ENCODE measurements around the gene ZNF346.

The ZNF346 gene

GRCh38 chr5:177093803-177094202, 71.3 kb downstream of the ZNF346 start:
- DNase-seq (ENCODE audit: low read depth in 3 of 3, low spot score in 1 of 3): no peak

GRCh38 chr5:177094224-177095087, 72.0 kb downstream of the ZNF346 start:
- DNase-seq (ENCODE audit: low read depth in 3 of 3, low spot score in 1 of 3): no peak

- no peak for DNase-seq (ENCODE audit: low read depth in 3 of 3, low spot score in 1 of 3)
These were observed 72.7 kb downstream of the ZNF346 start for GRCh38 chr5:177095088-177095669.

GRCh38 chr5:177096162-177097015, 73.9 kb downstream of the ZNF346 start:
- no peak for DNase-seq (ENCODE audit: low read depth in 3 of 3, low spot score in 1 of 3)

GRCh38 chr5:177097016-177097985, 74.8 kb downstream of the ZNF346 start:
- DNase-seq (ENCODE audit: low read depth in 3 of 3, low spot score in 1 of 3): no peak

GRCh38 chr5:177098120-177098469, 75.6 kb downstream of the ZNF346 start:
- DNase-seq (ENCODE audit: low read depth in 3 of 3, low spot score in 1 of 3): no peak

GRCh38 chr5:177098470-177099141, 76.1 kb downstream of the ZNF346 start:
- no peak for DNase-seq (ENCODE audit: low read depth in 3 of 3, low spot score in 1 of 3)

- no peak for DNase-seq (ENCODE audit: low read depth in 3 of 3, low spot score in 1 of 3)
These were observed 77.1 kb downstream of the ZNF346 start for GRCh38 chr5:177099422-177100093.

GRCh38 chr5:177100714-177101121, 78.2 kb downstream of the ZNF346 start:
- DNase-seq (ENCODE audit: low read depth in 3 of 3, low spot score in 1 of 3): no peak

GRCh38 chr5:177103523-177104253, 81.2 kb downstream of the ZNF346 start:
- no peak for DNase-seq (ENCODE audit: low read depth in 3 of 3, low spot score in 1 of 3)

- no peak for DNase-seq (ENCODE audit: low read depth in 3 of 3, low spot score in 1 of 3)
These were observed 83.4 kb downstream of the ZNF346 start for GRCh38 chr5:177105691-177106476.

GRCh38 chr5:177107159-177107558, 84.7 kb downstream of the ZNF346 start:
- no peak for DNase-seq (ENCODE audit: low read depth in 3 of 3, low spot score in 1 of 3)

GRCh38 chr5:177109810-177110209, 87.3 kb downstream of the ZNF346 start:
- DNase-seq (ENCODE audit: low read depth in 3 of 3, low spot score in 1 of 3): no peak

GRCh38 chr5:177111720-177112394, 89.4 kb downstream of the ZNF346 start:
- peak in 2 of 3 donors; percentile 24 to 46 for DNase-seq (ENCODE audit: low read depth in 3 of 3, low spot score in 1 of 3)

- no peak for DNase-seq (ENCODE audit: low read depth in 3 of 3, low spot score in 1 of 3)
These were observed 90.2 kb downstream of the ZNF346 start for GRCh38 chr5:177112589-177113220.

- DNase-seq (ENCODE audit: low read depth in 3 of 3, low spot score in 1 of 3): peak in 2 of 3 donors; percentile 64 to 74
These were observed 91.3 kb downstream of the ZNF346 start for GRCh38 chr5:177113566-177114424.
